ENCODE data around the gene ALDH1A2.
"Not testable (repeated sequence)": the region's sequence is repeated elsewhere in the genome, so short reads cannot be mapped to it uniquely, and the experiment has no call there.

Gene ALDH1A2

DNA sequence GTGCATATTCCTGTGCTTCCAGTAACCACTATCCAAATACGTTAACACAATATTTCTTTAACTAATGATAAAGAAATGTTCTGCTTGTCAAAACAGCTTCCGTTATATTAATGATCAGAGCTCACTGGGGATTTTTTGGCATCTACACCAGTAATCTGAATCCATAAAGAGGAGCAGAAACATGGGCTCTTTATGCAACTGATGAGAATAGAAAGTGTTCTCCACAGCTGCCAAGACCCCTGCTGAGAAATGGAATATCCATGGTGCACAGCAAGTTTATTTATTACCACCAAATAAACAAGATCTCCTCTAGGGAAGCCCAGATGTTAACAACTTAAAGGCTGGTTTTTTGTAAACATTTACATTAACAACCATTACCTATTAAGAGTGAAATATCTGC lies 54.5 kb downstream of the ALDH1A2 start:
- ATAC-seq = no peak
- Mint-ChIP-seq H3K36me3 (no peaks in the 10 kb centered on the region), H3K27ac (no peak overlapping the region), H3K4me3 (no peak overlapping the region), H3K9me3 (peaks cover 3% of the 10 kb centered on the region), H3K27me3 (no peaks in the 10 kb centered on the region), H3K4me1 (no peaks in the 10 kb centered on the region)

DNA sequence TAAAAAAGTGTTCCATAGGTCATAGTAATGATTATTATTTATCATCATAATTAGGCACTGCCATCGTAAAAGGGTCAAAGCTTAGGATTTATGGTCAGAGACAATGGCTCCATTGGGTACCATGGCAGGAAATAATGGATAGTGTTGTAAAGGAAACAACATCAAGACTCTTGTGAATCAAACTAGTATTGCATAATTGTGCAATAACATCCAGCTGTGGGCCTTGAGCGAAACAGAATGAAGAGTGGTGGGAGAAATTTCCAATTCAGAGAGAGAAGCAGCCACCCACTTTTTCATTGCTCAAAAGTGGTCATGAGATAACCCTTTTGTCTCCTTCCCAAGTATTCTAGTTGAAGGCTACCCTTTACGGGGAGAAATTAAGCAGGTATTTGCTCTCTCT lies 61.7 kb downstream of the ALDH1A2 start:
- Mint-ChIP-seq H3K4me1 (no peaks in the 10 kb centered on the region), H3K27ac (no peak overlapping the region), H3K9me3 (peaks cover 12% of the 10 kb centered on the region), H3K36me3 (no peaks in the 10 kb centered on the region), H3K4me3 (no peak overlapping the region), H3K27me3 (peaks cover 7% of the 10 kb centered on the region)
- ATAC-seq = no peak

GRCh38 chr15:58002338-58003126 lies 63.0 kb downstream of the ALDH1A2 start:
- Mint-ChIP-seq H3K4me3 (no peak overlapping the region), H3K36me3 (no peaks in the 10 kb centered on the region), H3K4me1 (no peaks in the 10 kb centered on the region), H3K27me3 (peaks cover 19% of the 10 kb centered on the region), H3K9me3 (peaks cover 9% of the 10 kb centered on the region), H3K27ac (no peak overlapping the region)
- no peak for ATAC-seq

DNA sequence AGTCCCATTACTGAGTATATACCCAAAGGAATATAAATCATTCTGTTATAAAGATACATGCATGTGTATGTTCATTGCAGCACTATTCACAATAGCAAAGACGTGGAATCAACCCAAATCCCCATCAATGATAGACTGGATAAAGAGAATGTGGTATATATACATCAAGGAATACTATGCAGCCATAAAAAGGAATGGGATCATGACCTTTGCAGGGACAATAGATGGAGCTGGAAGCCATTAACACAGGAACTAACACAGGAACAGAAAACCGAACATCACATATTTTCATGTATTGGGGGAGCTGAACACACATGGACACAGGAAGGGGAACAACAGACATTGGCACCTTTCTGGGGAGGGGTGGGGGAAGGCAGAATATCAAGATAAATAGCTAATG lies 65.8 kb downstream of the ALDH1A2 start:
- peaks cover 36% of the 10 kb centered on the region for H3K27me3 Mint-ChIP-seq
- not testable (repeated sequence) for H3K27ac Mint-ChIP-seq, H3K9me3 Mint-ChIP-seq, H3K4me1 Mint-ChIP-seq, H3K4me3 Mint-ChIP-seq, ATAC-seq, H3K36me3 Mint-ChIP-seq

DNA sequence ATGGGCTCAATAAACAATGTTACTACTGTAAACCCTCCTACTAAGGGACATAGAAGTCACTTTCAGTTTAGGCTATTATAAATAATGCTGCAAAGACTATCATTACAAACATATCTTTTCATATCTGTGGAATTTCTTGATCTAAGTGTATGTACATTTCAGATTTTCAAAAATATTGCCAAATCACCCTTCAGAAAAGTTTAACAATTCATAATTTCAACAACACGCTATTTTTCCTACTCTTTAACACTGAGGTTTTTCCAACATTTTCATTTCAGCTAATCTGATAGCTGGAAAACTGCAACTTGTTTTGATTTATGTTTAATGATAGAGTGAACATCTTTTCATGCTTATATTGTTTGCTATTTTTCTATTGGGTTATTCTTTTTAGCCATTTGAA lies 69.0 kb downstream of the ALDH1A2 start:
- no peaks in the 10 kb centered on the region for H3K4me1 Mint-ChIP-seq
- ATAC-seq = no peak
- H3K4me3 Mint-ChIP-seq = no peak overlapping the region
- H3K27me3 Mint-ChIP-seq = peaks cover 36% of the 10 kb centered on the region
- H3K36me3 Mint-ChIP-seq = no peaks in the 10 kb centered on the region
- H3K9me3 Mint-ChIP-seq = peaks cover 9% of the 10 kb centered on the region
- no peak overlapping the region for H3K27ac Mint-ChIP-seq

DNA sequence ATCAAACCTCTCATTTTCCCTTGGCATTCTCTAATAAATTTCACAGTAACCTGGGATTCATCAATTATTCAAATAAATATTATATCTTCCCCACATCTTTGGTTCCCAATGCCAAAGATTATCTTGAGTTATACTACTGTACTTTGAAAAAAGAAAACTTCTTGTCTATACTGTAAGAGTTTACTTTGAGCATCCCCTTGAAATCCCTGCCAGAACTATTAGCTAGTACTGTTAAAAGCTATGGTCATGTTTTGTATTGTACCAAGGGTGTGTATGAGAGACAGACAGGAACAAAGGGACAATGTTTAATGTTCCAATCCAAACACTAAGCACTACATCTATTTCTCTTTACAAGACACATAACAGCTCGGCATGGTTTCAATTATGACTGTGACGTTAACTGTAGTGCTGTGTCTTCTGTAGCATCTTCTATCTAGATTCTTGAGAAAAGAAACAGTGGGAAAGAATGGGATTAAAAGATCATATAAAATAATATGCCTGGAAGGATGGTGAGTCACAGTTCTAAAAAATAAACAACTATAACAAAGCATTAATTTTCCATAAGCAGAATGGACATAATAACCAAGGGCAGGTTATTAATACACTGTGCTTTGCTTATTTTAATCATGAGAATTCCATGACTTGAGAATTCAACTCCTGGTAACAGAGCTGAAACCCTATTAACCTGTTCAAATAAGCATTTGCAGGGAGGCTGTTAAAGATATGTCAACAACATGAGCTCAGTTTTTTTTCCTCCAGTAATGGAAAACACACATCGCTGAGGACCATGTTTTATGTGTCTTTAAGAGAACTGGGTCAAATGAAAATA lies 71.1 kb downstream of the ALDH1A2 start:
- no peak for ATAC-seq
- H3K4me3 Mint-ChIP-seq = no peak overlapping the region
- H3K27me3 Mint-ChIP-seq = peaks cover 35% of the 10 kb centered on the region
- no peaks in the 10 kb centered on the region for H3K36me3 Mint-ChIP-seq
- H3K4me1 Mint-ChIP-seq = no peaks in the 10 kb centered on the region
- H3K27ac Mint-ChIP-seq = no peak overlapping the region
- H3K9me3 Mint-ChIP-seq = peaks cover 6% of the 10 kb centered on the region

DNA sequence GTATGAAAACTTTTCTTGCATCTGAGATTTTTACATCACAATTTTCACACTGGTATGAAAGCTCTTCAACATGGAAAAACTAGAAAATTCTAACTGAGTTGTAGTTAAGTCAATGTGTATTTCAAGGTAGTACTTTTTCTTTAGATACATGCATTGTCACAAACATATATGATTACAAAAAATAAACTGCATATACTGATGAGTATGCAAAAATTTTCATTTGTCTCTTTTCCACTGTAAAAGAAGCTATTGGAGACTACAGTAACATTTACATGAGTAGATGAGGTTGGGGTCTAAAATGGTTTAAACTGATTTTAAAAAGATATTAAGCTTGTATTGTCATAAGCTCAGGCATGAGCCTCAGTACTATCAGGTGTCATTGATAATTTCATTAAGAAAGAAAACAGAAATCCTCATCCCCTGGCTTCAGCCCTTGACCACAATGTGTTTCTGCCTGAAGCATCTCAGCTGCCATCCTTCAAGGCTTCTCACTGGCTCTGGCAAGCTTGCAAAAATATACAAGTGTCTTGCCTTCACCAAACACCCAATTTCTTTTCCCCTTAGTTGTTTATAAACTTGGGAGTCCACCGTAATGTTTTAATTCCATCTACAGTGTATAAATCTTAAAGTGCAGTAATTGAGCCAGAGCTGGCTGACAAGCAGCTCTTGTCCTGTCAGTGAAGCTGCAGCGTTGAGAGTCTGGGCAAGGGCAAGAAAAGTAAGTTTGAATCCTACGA lies 71.9 kb downstream of the ALDH1A2 start:
- ATAC-seq = no peak
- Mint-ChIP-seq H3K27ac (no peak overlapping the region), H3K4me3 (no peak overlapping the region), H3K4me1 (no peaks in the 10 kb centered on the region), H3K27me3 (peaks cover 26% of the 10 kb centered on the region), H3K36me3 (no peaks in the 10 kb centered on the region), H3K9me3 (no peaks in the 10 kb centered on the region)

- peaks cover 19% of the 10 kb centered on the region for H3K27me3 Mint-ChIP-seq
- no peaks in the 10 kb centered on the region for H3K9me3 Mint-ChIP-seq
- no peak overlapping the region for H3K27ac Mint-ChIP-seq
- H3K36me3 Mint-ChIP-seq = no peaks in the 10 kb centered on the region
- ATAC-seq = no peak
- H3K4me1 Mint-ChIP-seq = no peaks in the 10 kb centered on the region
- no peak overlapping the region for H3K4me3 Mint-ChIP-seq
Measured at GRCh38 chr15:57992761-57993355, 72.7 kb downstream of the ALDH1A2 start.

- Mint-ChIP-seq H3K27me3 (no peaks in the 10 kb centered on the region), H3K27ac (no peak overlapping the region), H3K4me1 (no peaks in the 10 kb centered on the region), H3K4me3 (no peak overlapping the region), H3K36me3 (no peaks in the 10 kb centered on the region), H3K9me3 (no peaks in the 10 kb centered on the region)
- ATAC-seq = no peak
Measured at GRCh38 chr15:57973534-57973933, 92.0 kb downstream of the ALDH1A2 start.

DNA sequence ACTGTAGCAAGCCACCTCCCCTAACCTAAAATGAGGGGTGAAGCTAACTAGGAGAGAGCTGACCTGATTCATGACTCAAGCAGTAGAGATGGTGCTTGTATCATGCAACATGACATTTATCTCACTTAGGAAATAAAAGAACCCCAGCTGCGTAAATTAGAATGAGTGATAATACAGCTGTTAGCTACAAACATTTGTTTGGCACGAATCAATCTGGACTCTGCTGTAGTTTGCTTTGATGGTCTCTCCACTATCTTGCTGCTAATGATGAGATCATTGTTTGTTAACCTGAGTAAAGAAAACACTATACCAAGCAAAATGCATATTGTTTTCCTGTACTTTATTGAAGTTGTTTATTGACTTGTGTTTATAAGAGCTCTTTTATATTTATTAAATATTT lies 92.6 kb downstream of the ALDH1A2 start:
- Mint-ChIP-seq H3K36me3 (no peaks in the 10 kb centered on the region), H3K27ac (no peak overlapping the region), H3K27me3 (no peaks in the 10 kb centered on the region), H3K9me3 (no peaks in the 10 kb centered on the region), H3K4me3 (no peak overlapping the region), H3K4me1 (no peaks in the 10 kb centered on the region)
- no peak for ATAC-seq

DNA sequence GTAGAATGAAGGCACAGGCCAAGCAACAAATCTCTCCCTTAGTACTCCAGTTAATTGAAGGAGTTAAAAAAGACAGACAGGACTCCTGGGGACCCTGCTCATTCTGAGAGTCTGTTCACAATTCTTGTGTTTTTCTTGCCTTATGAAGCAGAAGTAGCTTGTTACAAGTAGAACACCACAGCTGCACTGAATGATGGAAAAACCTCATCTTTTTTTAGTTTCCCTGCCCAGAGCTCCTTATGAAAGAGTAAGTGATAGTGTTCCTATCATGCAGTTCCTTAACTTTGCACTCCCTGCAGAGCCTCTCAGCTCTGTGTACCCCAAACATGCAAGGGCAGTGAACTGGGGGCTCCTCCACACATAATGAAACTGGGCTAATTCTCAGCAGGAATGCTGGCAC lies 95.5 kb downstream of the ALDH1A2 start:
- H3K36me3 Mint-ChIP-seq = no peaks in the 10 kb centered on the region
- H3K4me3 Mint-ChIP-seq = no peak overlapping the region
- no peak for ATAC-seq
- no peaks in the 10 kb centered on the region for H3K9me3 Mint-ChIP-seq
- H3K4me1 Mint-ChIP-seq = no peaks in the 10 kb centered on the region
- H3K27me3 Mint-ChIP-seq = no peaks in the 10 kb centered on the region
- H3K27ac Mint-ChIP-seq = no peak overlapping the region

- no peak for ATAC-seq
- no peak overlapping the region for H3K4me3 Mint-ChIP-seq
- H3K27ac Mint-ChIP-seq = no peak overlapping the region
- no peaks in the 10 kb centered on the region for H3K27me3 Mint-ChIP-seq
- no peaks in the 10 kb centered on the region for H3K4me1 Mint-ChIP-seq
- H3K9me3 Mint-ChIP-seq = no peaks in the 10 kb centered on the region
- H3K36me3 Mint-ChIP-seq = no peaks in the 10 kb centered on the region
Measured at GRCh38 chr15:57969355-57969754, 96.2 kb downstream of the ALDH1A2 start.

GRCh38 chr15:57962887-57963286 lies 102.6 kb downstream of the ALDH1A2 start:
- H3K27me3 Mint-ChIP-seq = no peaks in the 10 kb centered on the region
- no peaks in the 10 kb centered on the region for H3K4me1 Mint-ChIP-seq
- H3K36me3 Mint-ChIP-seq = no peaks in the 10 kb centered on the region
- H3K4me3 Mint-ChIP-seq = no peak overlapping the region
- H3K27ac Mint-ChIP-seq = no peak overlapping the region
- no peak for ATAC-seq
- no peaks in the 10 kb centered on the region for H3K9me3 Mint-ChIP-seq

- no peak for ATAC-seq
- H3K9me3 Mint-ChIP-seq = no peaks in the 10 kb centered on the region
- no peak overlapping the region for H3K4me3 Mint-ChIP-seq
- H3K4me1 Mint-ChIP-seq = no peaks in the 10 kb centered on the region
- no peaks in the 10 kb centered on the region for H3K36me3 Mint-ChIP-seq
- no peaks in the 10 kb centered on the region for H3K27me3 Mint-ChIP-seq
- no peak overlapping the region for H3K27ac Mint-ChIP-seq
Measured at GRCh38 chr15:57961919-57962318, 103.6 kb downstream of the ALDH1A2 start.

GRCh38 chr15:57957113-57957512 lies 108.4 kb downstream of the ALDH1A2 start:
- Mint-ChIP-seq H3K27ac (no peak overlapping the region), H3K4me3 (no peak overlapping the region), H3K9me3 (no peaks in the 10 kb centered on the region), H3K4me1 (no peaks in the 10 kb centered on the region), H3K36me3 (no peaks in the 10 kb centered on the region), H3K27me3 (peaks cover 11% of the 10 kb centered on the region)
- ATAC-seq = no peak

Measured in stimulated activated memory B cell treated with anti-CD40 and anti-IgM and Interleukin-4, amounts not matched to agents 10 μg/mL and 1 μg/mL and 100 μg/mL, for 72 hours (primary cell).